ENCODE results near the gene COL24A1. TPM values are rescaled to one million over a fixed set of nuclear protein-coding genes. Genes with fewer than 3 reads are reported as not detected.
"Not testable (repeated sequence)": the region's sequence is repeated elsewhere in the genome, so short reads cannot be mapped to it uniquely, and the experiment has no call there.

The COL24A1 gene
- total and polyA plus RNA-seq, 7 donors, result 0.03 to 1.3 (median 0.13) TPM

DNA sequence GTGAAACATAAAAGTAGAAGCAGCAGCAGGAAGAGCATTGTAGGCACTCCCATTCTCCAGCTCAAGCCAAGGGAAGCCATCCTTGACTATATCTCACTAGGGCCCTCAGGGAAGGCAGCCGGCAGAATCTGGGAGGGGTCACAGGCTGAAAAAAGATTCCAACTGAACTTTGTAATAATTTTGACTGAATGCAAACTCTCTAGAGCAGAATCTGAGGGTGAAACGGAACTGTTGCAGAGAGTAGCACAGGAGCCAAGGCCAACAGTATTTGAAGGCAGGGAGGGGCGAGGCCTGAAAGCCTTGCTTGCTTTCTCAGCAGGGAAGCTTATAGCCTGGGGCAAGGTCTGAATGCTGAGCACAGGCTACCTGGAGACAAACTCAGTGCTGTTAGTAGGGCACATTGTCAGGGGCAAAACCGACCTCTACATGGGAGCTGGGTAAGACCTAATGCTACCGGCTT, 180.6 kb downstream of the COL24A1 start:
- ATAC-seq (no peak), DNase-seq (no peak)
- H3K36me3 ChIP-seq (ENCODE audit: insufficient read depth in 1 of 2, low read depth in 1 of 2), result no peaks in the 10 kb centered on the region
- no peaks in the 10 kb centered on the region for H3K4me1 ChIP-seq
- intact Hi-C loops (cut with DNase I), result no loop called here
- H3K27ac ChIP-seq, result no peak overlapping the region
- H3K27me3 ChIP-seq (ENCODE audit: insufficient read depth in 3 of 3, low read length in 2 of 3), result no peaks in the 10 kb centered on the region
- TF ChIP-seq, protein P1, sequence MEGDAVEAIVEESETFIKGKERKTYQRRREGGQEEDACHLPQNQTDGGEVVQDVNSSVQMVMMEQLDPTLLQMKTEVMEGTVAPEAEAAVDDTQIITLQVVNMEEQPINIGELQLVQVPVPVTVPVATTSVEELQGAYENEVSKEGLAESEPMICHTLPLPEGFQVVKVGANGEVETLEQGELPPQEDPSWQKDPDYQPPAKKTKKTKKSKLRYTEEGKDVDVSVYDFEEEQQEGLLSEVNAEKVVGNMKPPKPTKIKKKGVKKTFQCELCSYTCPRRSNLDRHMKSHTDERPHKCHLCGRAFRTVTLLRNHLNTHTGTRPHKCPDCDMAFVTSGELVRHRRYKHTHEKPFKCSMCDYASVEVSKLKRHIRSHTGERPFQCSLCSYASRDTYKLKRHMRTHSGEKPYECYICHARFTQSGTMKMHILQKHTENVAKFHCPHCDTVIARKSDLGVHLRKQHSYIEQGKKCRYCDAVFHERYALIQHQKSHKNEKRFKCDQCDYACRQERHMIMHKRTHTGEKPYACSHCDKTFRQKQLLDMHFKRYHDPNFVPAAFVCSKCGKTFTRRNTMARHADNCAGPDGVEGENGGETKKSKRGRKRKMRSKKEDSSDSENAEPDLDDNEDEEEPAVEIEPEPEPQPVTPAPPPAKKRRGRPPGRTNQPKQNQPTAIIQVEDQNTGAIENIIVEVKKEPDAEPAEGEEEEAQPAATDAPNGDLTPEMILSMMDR (IDR thresholded peaks at IDR 0.05), result no peak
- 67 to 72% (median 69%) methylated on average over 5 of the region's 5 CpGs for WGBS, 3 donors
- H3K9me3 ChIP-seq, result no peaks in the 10 kb centered on the region
- no peak overlapping the region for H3K4me3 ChIP-seq

DNA sequence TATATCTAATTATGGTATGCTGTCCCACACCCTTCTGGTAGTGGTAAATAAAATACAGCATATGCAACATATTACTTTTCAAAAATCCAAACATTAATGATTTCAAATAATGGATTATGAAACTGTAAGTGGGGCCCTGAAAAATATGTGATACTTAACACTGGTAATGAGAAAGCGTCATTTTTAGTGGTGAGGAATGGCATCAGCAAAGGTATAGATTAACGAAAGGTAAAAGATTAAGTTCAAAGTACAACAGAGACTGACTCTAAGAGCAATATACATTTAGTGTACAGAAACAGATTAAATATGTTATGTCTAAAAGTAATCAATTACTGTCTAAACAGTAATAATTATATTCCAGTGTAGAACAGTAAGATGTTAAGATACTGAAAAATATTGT, 194.1 kb downstream of the COL24A1 start:
- WGBS, 3 donors, result 96 to 99% (median 97%) methylated on average over 2 of the region's 2 CpGs
- intact Hi-C loops (cut with DNase I), result no loop called here

DNA sequence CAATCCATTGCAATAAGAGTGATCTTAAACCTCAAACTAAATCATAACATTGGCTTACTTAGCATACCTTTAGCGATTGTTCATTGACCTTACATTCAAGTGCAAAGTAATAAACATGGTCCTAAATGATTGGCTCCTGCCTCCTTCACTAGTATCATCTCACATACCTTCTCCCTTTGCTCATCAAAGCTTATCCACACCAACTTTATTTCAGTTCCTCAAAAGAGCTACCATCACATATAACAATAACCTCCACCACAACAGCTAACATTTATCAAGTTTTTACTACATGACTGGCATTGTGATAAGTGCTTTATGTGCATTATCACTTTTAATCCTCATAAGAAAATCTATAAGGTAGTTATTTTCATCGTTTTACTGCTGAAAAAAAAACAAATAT, 198.8 kb downstream of the COL24A1 start:
- no peak overlapping the region for H3K27ac ChIP-seq
- no peaks in the 10 kb centered on the region for H3K27me3 ChIP-seq (ENCODE audit: insufficient read depth in 3 of 3, low read length in 2 of 3)
- 81 to 86% (median 81%) methylated on average over 2 of the region's 2 CpGs for WGBS, 3 donors
- intact Hi-C loops (cut with DNase I), result no loop called here
- no peaks in the 10 kb centered on the region for H3K36me3 ChIP-seq (ENCODE audit: insufficient read depth in 1 of 2, low read depth in 1 of 2)
- H3K4me3 ChIP-seq, result no peak overlapping the region
- H3K4me1 ChIP-seq, result no peaks in the 10 kb centered on the region
- TF ChIP-seq, protein P1 (IDR thresholded peaks at IDR 0.05), result no peak
- no peak for ATAC-seq
- H3K9me3 ChIP-seq, result no peaks in the 10 kb centered on the region
- DNase-seq, result no peak

More for the DNA sequence above, 194.1 kb downstream of the COL24A1 start:
- no peak for DNase-seq
- no peaks in the 10 kb centered on the region for H3K36me3 ChIP-seq (ENCODE audit: insufficient read depth in 1 of 2, low read depth in 1 of 2)
- TF ChIP-seq, protein P1 (IDR thresholded peaks at IDR 0.05), result no peak
- H3K27me3 ChIP-seq (ENCODE audit: insufficient read depth in 3 of 3, low read length in 2 of 3), result no peaks in the 10 kb centered on the region
- no peak overlapping the region for H3K4me3 ChIP-seq
- no peaks in the 10 kb centered on the region for H3K9me3 ChIP-seq
- no peak for ATAC-seq
- no peak overlapping the region for H3K27ac ChIP-seq
- H3K4me1 ChIP-seq, result no peaks in the 10 kb centered on the region

DNA sequence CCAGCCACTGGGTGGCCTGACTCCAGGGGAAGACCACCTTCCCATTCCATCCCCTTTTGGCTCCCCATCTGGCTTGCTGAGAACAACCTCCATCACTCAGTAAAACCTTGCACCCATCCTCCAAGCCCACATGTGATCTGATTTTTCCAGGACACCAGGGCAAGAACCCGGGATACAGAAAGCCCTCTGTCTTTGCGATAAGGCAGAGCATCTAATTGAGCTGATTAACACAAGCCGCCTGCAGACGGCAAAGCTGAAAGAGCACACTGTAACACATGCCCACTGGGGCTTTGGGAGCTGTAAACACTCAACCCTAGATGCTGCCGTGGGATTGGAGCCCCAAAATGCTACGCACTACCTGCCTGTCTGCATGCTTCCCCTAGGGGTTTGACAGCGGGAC, 201.4 kb downstream of the COL24A1 start:
- H3K9me3 ChIP-seq; DNase-seq; intact Hi-C loops (cut with DNase I); H3K27me3 ChIP-seq (ENCODE audit: insufficient read depth in 3 of 3, low read length in 2 of 3); H3K4me3 ChIP-seq; H3K4me1 ChIP-seq; H3K27ac ChIP-seq; H3K36me3 ChIP-seq (ENCODE audit: insufficient read depth in 1 of 2, low read depth in 1 of 2); ATAC-seq: not testable (repeated sequence)
- WGBS, 3 donors, result 35 to 53% (median 44%) methylated on average over 7 of the region's 7 CpGs

DNA sequence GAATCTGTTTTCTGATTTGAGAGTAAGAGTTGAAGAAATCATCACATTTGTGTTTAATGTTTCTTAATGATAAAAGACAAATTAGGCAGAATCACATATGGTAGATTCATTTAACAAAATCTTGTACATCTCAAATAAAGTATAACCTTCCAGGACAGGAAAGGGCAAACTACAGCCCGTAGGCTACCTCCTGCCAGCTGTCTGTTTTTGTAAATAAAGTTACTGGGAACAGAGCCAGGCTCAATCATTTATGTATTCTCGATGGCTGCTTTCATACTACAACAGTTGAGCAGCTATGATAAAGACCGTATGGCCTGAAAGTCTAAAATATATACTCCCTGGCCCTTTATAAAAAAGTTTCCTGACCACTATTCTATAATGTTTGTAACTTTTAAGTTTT, 204.1 kb downstream of the COL24A1 start:
- DNase-seq, result no peak
- H3K4me3 ChIP-seq, result no peak overlapping the region
- intact Hi-C loops (cut with DNase I), result no loop called here
- H3K27me3 ChIP-seq (ENCODE audit: insufficient read depth in 3 of 3, low read length in 2 of 3), result no peaks in the 10 kb centered on the region
- no peak for ATAC-seq
- WGBS, 3 donors, result 29 to 34% (median 31%) methylated on average over 3 of the region's 3 CpGs
- H3K9me3 ChIP-seq, result no peaks in the 10 kb centered on the region
- no peaks in the 10 kb centered on the region for H3K4me1 ChIP-seq
- no peak overlapping the region for H3K27ac ChIP-seq
- TF ChIP-seq, protein P1 (IDR thresholded peaks at IDR 0.05), result no peak
- no peaks in the 10 kb centered on the region for H3K36me3 ChIP-seq (ENCODE audit: insufficient read depth in 1 of 2, low read depth in 1 of 2)

All from psoas muscle (tissue), 8 donors.